Inflammatory macrophage treated with lipopolysaccharide for 4 hours (primary cell): ENCODE results near the gene TMEM139.

Experiments used
- DNase-seq: peaks from one replicate; pipeline ENCODE4 v3.0.0-alpha.2; 2020

TMEM139 gene

GRCh38 chr7:143329471-143330170 lies 44.9 kb downstream of the TMEM139 start:
- no peak for DNase-seq

- DNase-seq: peak; percentile 76
Observed at GRCh38 chr7:143331179-143331801, 46.5 kb downstream of the TMEM139 start.

DNA sequence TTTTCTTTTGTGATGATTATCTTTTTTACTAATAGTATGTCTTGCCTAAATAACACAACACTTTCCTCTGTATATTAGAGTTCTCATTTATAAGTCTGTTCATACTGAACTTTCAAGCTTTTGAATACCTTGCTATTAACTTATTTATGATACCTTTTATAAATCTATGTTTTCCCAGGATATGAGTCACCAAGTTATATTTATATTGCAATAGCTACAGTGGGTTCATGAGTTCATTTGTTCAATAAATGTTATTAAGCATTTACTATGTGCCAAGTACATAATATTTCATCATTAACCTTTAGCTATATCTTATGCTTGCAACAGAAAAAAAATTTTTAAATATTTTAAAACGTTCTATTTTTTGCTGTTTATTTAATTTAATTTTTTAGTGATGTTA lies 49.5 kb downstream of the TMEM139 start:
- DNase-seq: no peak

GRCh38 chr7:143337216-143337615 lies 52.5 kb downstream of the TMEM139 start:
- no peak for DNase-seq
